Aorta (tissue), 5 donors: ENCODE results near the gene CASP2. TPM values are rescaled to one million over a fixed set of nuclear protein-coding genes. Genes with fewer than 3 reads are reported as not detected.

Source experiments
- ATAC-seq: fragments of 200-7000 bp; cut with Tn5 transposase; one replicate; pipeline ENCODE4 v1.9.1; 2022; ENCODE audit warnings: moderate library complexity; ENCODE audit not compliant: low FRiP score
- DNase-seq, 2 donors: peaks; one replicate each; pipeline ENCODE4 v3.0.0-alpha.2; 2020
- H3K27ac ChIP-seq, 2 donors: one replicate each; pipeline ENCODE4 v1.5.1; 2013; ENCODE audit warnings: low read length in 2 of 2, mild to moderate bottlenecking in 2 of 2, moderate library complexity in 2 of 2, control low read depth in 1 of 2, inconsistent platforms in 1 of 2, low read depth in 1 of 2
- H3K27me3 ChIP-seq, 2 donors: one replicate each; pipeline ENCODE4 v1.6.1; 2013; ENCODE audit warnings: control low read depth in 1 of 2, low read length in 1 of 2, mild to moderate bottlenecking in 1 of 2, moderate library complexity in 1 of 2; ENCODE audit not compliant: insufficient read depth in 2 of 2, control insufficient read depth in 1 of 2
- H3K36me3 ChIP-seq, 2 donors: one replicate each; pipeline ENCODE4 v1.6.1; 2013; ENCODE audit warnings: control low read depth in 1 of 2, low read length in 1 of 2, mild to moderate bottlenecking in 1 of 2; ENCODE audit not compliant: insufficient read depth in 2 of 2, control insufficient read depth in 1 of 2
- H3K4me1 ChIP-seq, 2 donors: one replicate each; pipeline ENCODE4 v1.6.1; 2013; ENCODE audit warnings: low read length in 2 of 2, control low read depth in 1 of 2, mild to moderate bottlenecking in 1 of 2, moderate library complexity in 1 of 2; ENCODE audit not compliant: insufficient read depth in 2 of 2, control insufficient read depth in 1 of 2
- H3K4me3 ChIP-seq, 2 donors: one replicate each; pipeline ENCODE4 v1.5.1; 2013; ENCODE audit warnings: low read length in 2 of 2, control low read depth in 1 of 2, mild to moderate bottlenecking in 1 of 2
- H3K9me3 ChIP-seq: one replicate; pipeline ENCODE4 v1.6.1; 2013; ENCODE audit warnings: mild to moderate bottlenecking, low read length; ENCODE audit not compliant: control insufficient read depth
- WGBS, 2 donors: extraction: QIAGEN DNeasy Blood & Tissue Kit; methylation state at CpG; one replicate each; pipeline ENCODE4 v1.1.7; 2013; 5-methylcytosine and 5-hydroxymethylcytosine counted together
- intact Hi-C, 2 donors: fragments of 100-400 bp; cut with DNase I; formaldehyde crosslinking; loops; one replicate each; pipeline versions ENCODE4 v1.14.2 to v1.15.0; 2022
- polyA plus RNA-seq, 2 donors: library from polyadenylated mRNA; stranded (reverse); fragments of 200-250 nt; gene quantifications; one replicate each; pipeline ENCODE4 v1.2.3, GENCODE V29; 2013
- total RNA-seq, 2 donors: library from RNA; stranded (reverse); fragmentation: NEBNext Ultra II Directional; extraction: Animal tissue kit (Norgen Biotek cat#: 25700); gene quantifications; one replicate each; pipeline ENCODE4 v1.2.1, GENCODE V29; 2021
- donor health status: healthy with polysubstance abuse.
- donor health status: Bipolar disorder and iron deficiency.
- donor health status: DM: no; HTN: no; CAD: no.
- donor health status: DM: no; HTN: no; CAD: no.
- donor health status: DM: yes; HTN: yes; CAD: no.

Gene CASP2
- total and polyA plus RNA-seq, 4 donors = 2.6 to 23.9 (median 13.8) TPM

- WGBS, 2 donors = 38 to 77% methylated on average over 1 of the region's 1 CpG
- DNase-seq (no peak), ATAC-seq (no peak)
- H3K27ac ChIP-seq = no peak overlapping the region
- no peaks in the 10 kb centered on the region for H3K36me3 ChIP-seq
- H3K4me3 ChIP-seq = no peak overlapping the region
- H3K4me1 ChIP-seq = no peaks in the 10 kb centered on the region
- H3K27me3 ChIP-seq = no peaks in the 10 kb centered on the region
- intact Hi-C loops = loop anchor here in 1 of 2 donors (10.0 kb wide), 1 partner anchor 257 kb away; no protein-coding TSS in a partner anchor
- peaks cover 7% of the 10 kb centered on the region for H3K9me3 ChIP-seq
Measured at GRCh38 chr7:143247372-143247771, 40.8 kb upstream of the CASP2 start.

GRCh38 chr7:143248761-143249354 is 39.3 kb upstream of the CASP2 start:
- intact Hi-C loops = loop anchor here in 1 of 2 donors (10.0 kb wide), 1 partner anchor 256 kb away; no protein-coding TSS in a partner anchor
- DNase-seq (no peak), ATAC-seq (no peak)
- Histone ChIP-seq H3K4me1 (no peaks in the 10 kb centered on the region), H3K9me3 (peaks cover 7% of the 10 kb centered on the region), H3K36me3 (no peaks in the 10 kb centered on the region), H3K27me3 (no peaks in the 10 kb centered on the region), H3K4me3 (no peak overlapping the region), H3K27ac (no peak overlapping the region)
- WGBS, 2 donors = 83 to 84% methylated on average over 2 of the region's 2 CpGs

- no peaks in the 10 kb centered on the region for H3K4me1 ChIP-seq
- H3K27ac ChIP-seq = no peak overlapping the region
- intact Hi-C loops = no loop called here
Measured at GRCh38 chr7:143250199-143250598, 38.0 kb upstream of the CASP2 start.

GRCh38 chr7:143250822-143251221 is 37.3 kb upstream of the CASP2 start:
- Histone ChIP-seq H3K9me3 (peaks cover 7% of the 10 kb centered on the region), H3K4me3 (no peak overlapping the region), H3K36me3 (no peaks in the 10 kb centered on the region), H3K27ac (no peak overlapping the region), H3K27me3 (no peaks in the 10 kb centered on the region), H3K4me1 (no peaks in the 10 kb centered on the region)
- ATAC-seq = no peak
- no peak for DNase-seq
- intact Hi-C loops = no loop called here
- WGBS, 2 donors = 95 to 96% methylated on average over 1 of the region's 1 CpG

More at GRCh38 chr7:143250199-143250598, 38.0 kb upstream of the CASP2 start:
- H3K27me3 ChIP-seq = no peaks in the 10 kb centered on the region
- ATAC-seq (no peak), DNase-seq (no peak)
- H3K4me3 ChIP-seq = no peak overlapping the region
- no peaks in the 10 kb centered on the region for H3K36me3 ChIP-seq
- H3K9me3 ChIP-seq = peaks cover 7% of the 10 kb centered on the region

- 92 to 100% methylated on average over 2 of the region's 2 CpGs for WGBS, 2 donors
- no peaks in the 10 kb centered on the region for H3K27me3 ChIP-seq
- H3K4me3 ChIP-seq = no peak overlapping the region
- H3K36me3 ChIP-seq = no peaks in the 10 kb centered on the region
- no peak overlapping the region for H3K27ac ChIP-seq
- intact Hi-C loops = no loop called here
- DNase-seq = no peak
- no peak for ATAC-seq
- H3K4me1 ChIP-seq = no peaks in the 10 kb centered on the region
- H3K9me3 ChIP-seq = peaks cover 7% of the 10 kb centered on the region
Measured at GRCh38 chr7:143252006-143252405, 36.1 kb upstream of the CASP2 start.

GRCh38 chr7:143255564-143255963 is 32.6 kb upstream of the CASP2 start:
- DNase-seq = no peak
- ATAC-seq = no peak
- intact Hi-C loops = no loop called here
- Histone ChIP-seq H3K9me3 (no peaks in the 10 kb centered on the region), H3K4me3 (no peak overlapping the region), H3K36me3 (no peaks in the 10 kb centered on the region), H3K27ac (no peak overlapping the region), H3K4me1 (no peaks in the 10 kb centered on the region), H3K27me3 (no peaks in the 10 kb centered on the region)
- WGBS, 2 donors = 81 to 85% methylated on average over 3 of the region's 3 CpGs

GRCh38 chr7:143256325-143256724 is 31.8 kb upstream of the CASP2 start:
- intact Hi-C loops = no loop called here
- 89 to 95% methylated on average over 3 of the region's 3 CpGs for WGBS, 2 donors
- H3K27me3 ChIP-seq = no peaks in the 10 kb centered on the region
- no peaks in the 10 kb centered on the region for H3K36me3 ChIP-seq
- H3K27ac ChIP-seq = no peak overlapping the region
- no peaks in the 10 kb centered on the region for H3K9me3 ChIP-seq
- H3K4me3 ChIP-seq = no peak overlapping the region
- ATAC-seq (no peak), DNase-seq (no peak)
- H3K4me1 ChIP-seq = no peaks in the 10 kb centered on the region

GRCh38 chr7:143256932-143257331 is 31.2 kb upstream of the CASP2 start:
- intact Hi-C loops = no loop called here
- 86 to 90% methylated on average over 4 of the region's 4 CpGs for WGBS, 2 donors
- no peaks in the 10 kb centered on the region for H3K9me3 ChIP-seq

GRCh38 chr7:143257501-143257900 is 30.6 kb upstream of the CASP2 start:
- H3K9me3 ChIP-seq = no peaks in the 10 kb centered on the region
- intact Hi-C loops = no loop called here
- H3K4me3 ChIP-seq = no peak overlapping the region
- no peaks in the 10 kb centered on the region for H3K27me3 ChIP-seq
- no peaks in the 10 kb centered on the region for H3K4me1 ChIP-seq
- H3K27ac ChIP-seq = no peak overlapping the region
- H3K36me3 ChIP-seq = no peaks in the 10 kb centered on the region
- 86 to 88% methylated on average over 5 of the region's 5 CpGs for WGBS, 2 donors
- ATAC-seq (no peak), DNase-seq (no peak)

More at GRCh38 chr7:143256932-143257331, 31.2 kb upstream of the CASP2 start:
- no peak overlapping the region for H3K4me3 ChIP-seq
- DNase-seq = no peak
- no peaks in the 10 kb centered on the region for H3K4me1 ChIP-seq
- no peaks in the 10 kb centered on the region for H3K27me3 ChIP-seq
- H3K27ac ChIP-seq = no peak overlapping the region
- ATAC-seq = no peak
- H3K36me3 ChIP-seq = no peaks in the 10 kb centered on the region
